NCI-H187 treated with DMSO at 0.1 percent for 48 hours (cell line): Measurements from ENCODE around the gene UBTF.

Source experiments
- DNase-seq: peaks from one replicate; lab custom pipeline; 2025; lab: John Stamatoyannopoulos, UW

The UBTF gene

DNA sequence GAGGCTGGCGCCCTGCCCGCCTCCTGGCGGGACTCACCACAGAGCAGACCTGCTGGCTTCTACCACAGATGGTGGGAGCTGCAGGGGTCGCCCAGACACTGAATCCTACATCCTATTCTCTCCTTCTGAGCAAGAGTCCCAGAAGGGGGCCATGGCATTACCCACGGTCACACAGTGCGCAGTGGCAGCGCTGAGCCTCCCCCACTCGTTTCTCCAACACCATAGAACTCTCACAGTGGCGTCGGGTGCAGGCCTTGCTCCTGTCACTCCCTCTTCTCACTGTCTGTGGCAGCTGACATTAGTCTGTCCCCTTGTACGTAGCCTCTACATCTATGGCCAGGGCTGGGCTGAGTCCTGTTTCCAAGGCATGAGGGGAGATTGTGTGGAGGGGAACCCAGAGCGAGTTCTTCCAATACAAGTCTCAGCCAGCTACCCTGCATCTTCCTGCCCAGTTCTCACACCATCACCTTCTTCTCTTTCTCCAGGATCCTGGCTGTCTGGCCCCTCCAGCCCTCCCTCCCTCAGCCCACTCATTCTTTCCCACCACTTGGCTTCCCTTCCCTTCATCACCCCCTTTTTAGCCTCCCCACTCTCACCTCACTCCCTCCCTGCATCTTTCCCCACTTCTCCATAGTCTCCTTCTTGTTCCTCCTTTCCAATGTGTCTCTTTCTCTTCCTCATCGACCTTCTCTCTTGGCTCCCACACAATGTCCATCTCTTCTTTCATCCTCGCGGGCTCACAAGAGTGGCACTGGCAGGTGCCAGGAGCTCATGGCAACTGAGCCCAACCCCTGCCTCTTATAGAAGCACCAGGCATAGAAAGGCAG, 5.9 kb downstream of the UBTF start:
- no peak for DNase-seq

DNA sequence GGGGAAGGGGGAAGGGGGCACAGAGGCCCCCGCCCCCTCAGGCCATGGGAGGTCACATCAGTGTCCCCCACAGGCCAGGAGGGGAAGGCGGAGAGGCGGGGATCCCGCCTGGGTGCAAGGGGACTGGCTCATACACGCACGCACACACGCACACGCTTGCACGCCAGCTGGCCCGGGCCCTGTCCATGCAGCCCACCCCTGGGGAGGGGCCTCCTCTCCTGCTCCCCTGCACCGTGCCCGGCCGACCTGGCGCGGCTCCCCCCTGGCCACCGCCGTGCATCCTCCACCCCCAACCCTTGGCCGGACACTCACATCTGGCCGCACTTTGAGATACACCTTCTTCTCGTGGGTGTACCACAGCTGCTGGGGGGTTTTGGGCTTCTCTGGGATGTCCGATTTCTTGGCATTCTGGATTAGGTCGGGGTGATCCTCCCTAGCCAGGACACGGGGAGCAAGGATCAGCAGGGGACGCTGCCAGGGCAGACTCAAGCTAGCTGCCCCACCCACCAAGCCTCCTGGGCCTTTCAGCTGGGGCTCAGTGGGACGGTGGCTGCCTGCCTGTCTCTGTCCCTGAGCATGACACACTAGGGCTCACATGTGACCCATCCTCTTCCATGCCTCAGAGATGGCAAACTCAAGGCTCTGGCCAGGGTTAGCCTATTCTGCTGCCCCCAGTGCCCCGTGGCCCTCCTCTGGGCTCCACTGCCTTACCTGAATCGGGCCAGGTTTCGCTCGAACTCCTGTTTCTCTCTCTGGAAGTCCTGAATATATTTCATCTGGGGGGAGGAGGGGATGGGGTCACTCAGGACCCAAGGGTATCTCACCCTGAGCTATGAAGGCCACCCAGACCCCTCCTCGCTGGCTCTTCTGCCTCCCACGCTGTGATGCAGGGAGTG, 6.7 kb downstream of the UBTF start:
- DNase-seq = no peak

DNA sequence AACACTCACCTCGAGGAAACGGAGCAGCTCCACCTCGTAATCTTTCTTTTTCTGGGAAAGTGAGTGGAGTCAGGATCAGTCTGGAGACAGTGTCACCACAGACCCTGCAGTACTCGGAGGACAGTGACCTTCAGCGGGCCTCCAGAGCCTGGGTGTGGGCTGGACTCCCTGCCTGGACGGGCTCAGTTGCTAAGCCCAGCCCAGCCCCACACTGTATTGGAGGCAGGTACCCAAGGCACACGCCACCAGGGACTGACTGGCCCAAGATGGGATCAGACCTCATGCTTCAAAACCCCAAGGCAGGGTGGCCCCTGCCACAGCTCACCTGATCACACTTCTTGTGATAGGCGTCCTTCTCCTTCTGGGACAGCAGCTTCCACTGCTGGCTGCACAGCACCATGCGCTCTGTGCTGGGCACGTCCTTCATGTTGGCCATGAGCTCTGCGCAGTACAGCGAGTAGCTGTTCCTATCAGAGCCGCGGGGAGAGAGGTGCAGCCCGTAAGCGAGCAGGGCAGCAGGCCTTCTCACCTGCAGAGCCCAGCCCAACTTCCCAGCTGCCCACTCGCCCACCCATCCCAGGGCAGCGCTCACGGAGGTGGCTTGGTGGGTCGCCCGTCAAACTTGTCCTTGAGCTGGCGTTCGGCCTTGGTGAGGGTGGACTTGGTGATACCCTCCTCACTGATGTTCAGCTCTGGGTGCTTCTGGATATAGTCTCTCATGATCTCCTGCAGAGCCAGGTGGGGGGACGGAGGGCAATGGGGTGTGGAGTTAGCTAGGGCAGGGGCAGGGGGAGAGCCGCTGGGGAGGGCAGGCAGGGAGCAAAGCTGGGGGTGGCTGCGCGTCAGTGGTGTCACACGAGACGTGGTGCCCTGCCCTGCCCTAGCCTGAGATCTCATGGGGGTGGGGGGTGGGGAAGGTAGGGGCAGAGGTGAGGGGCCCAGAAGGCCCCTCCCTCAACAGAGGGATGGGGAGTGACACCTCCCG, 7.9 kb downstream of the UBTF start:
- DNase-seq = no peak

DNA sequence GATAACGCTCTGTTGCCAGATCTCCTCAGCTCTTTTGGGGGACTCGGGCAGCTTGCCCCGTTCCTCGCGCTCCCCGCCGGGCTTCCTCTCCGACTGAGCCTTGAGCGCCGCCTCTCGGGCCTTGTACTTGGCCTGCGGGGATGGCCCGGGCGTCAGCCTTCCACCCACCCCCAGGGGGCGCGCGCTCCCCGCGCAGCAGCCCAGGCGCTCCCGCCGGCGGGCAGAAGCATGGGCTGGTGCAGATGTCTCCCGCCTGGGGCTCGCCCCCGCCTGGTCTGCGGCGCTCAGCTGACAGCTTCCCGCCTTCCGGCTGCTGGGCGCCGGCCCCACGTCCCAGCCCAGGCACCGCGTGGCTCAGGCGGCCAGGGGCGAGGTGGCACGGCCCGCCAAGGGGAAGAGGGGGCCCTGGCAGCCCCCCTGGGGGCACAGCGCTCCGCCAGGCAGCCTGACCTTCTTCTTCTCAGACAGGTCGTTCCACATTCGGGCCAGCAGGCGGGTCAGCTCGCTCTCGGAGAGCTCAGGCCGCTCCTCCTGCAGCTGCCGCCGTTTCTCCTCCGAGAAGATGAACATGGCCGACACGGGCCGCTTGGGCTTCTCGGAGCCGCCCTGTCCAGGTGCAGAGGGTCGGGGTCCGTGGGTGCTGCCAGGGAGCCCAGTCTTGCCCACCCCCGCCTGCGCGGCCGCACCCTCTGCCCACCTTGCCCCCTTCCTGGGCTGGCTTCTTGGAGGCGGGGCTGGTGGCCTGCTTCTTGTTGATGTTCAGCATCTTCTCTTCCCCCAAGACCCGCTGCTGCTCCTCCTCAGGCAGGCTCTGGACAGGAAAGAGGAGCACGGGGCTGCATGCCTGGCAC, 8.9 kb downstream of the UBTF start:
- no peak for DNase-seq

DNA sequence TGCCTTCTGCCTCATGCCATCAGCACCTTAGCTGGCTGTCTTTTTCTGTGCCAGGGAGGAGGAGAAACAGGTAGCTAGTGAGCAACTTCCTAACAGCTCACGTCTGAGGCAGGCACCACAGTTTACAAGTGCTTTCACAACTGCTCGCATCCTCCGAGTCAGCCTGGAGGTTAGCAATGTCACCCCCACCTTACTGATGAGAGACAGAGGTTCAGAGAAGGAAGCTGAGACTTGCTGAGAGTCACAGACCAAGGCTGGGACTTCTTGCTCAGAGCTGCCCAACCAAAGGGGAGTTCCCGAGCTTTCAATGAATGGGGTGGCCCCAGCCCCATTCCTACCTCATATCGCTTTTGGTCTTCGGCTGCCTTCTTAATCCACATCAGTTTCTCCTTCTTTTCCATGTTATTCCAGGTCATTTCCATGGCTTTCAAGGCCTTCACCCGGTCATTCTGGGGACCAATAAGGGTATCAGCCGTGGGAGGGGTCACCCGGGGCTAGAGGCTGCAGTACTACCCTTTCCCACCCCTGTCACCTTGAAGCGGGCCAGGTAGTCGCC, 9.6 kb downstream of the UBTF start:
- no peak for DNase-seq

DNA sequence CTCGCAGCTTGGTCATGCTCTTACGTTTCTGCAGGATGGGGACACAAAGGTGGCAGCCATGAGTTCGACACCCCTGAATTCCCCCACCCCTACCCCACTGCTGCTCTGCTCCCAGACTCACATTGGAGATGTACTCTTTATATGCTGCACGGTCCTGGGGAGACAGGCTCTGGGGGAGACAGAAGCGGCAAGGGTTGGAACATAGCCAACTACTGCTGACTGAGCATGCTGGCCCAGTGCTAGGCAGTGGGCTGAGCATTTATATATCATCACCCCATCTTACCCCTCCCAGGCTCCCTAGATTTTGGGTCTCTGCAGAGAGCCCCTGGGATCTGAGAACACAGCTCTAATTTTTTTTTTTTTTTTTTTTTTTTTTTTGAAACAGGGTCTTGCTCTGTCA, 11.7 kb downstream of the UBTF start:
- DNase-seq = no peak

DNA sequence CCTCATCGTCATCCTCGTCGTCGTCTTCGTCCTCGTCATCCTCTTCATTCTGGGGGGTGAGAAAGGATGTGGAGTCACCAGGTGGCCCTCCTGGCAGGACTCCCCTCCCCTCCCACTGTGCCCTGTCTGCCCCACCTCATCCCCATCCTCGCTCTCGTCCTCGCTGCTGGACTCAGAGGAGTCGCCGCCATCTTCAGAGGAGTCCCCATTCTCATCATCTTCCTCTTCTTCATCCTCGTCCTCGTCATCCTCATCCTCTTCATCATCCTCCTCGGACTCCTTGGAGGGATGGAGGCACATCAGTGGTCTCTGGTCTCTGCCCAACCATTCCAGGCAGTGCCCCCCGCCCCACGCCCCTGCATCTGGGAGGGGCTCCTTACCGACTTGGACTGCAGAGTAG, 12.2 kb downstream of the UBTF start:
- no peak for DNase-seq

DNA sequence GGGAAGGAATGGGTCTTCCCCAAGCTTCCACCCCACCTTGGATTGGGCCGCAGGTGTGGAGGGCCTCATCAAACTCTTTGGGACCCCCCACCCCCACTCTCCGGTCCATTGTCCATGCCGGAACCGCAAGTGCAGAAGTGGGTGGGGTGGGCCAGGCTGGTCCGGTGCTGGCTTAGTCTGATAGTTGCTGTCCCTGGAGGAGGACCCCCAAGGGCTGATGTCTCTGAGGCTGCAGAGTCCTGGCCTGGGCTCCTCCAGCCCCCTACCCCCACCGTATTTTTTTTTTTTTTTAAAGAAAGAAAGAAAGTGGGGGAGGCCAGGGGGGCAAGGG, 12.7 kb downstream of the UBTF start:
- no peak for DNase-seq

DNA sequence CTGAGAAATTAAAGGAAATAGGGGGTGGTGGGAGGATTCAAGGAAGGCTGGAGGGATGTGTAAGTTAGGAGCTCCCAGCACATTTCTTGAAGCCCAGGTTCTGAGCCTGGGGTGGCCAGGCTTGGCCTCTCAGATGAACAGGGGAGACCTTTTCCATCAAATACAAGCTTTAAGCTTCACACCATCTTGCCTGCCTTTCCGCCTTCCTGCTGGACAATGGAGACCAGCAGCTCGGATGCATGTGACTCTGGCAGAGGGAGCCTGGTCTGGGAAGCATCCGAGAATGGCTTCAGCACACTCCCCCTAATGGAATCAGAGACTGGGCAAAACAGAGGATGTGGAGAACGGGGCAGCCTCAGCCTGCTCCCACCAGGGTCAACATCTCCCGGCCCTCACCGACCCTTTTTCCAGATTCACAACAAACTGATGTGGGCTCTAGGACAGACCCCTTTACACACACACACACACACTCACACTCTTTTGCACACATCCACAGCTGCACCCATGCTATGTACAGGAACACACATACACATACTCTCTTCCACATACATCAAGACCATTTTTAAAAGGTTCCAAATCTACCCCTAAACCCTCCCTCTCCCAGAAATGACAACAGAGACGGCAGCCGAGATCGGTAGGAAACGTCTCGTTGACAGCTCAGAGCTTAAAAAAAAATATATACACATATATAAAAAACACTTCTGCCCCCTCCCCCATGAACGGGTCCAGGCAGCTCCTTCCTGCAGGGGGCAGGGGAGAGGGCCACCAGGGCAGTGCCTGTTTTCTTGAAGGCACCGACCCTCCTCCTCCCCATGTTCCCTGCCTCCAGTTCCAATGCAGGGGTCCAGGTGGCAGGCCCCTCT, 13.3 kb downstream of the UBTF start:
- no peak for DNase-seq

DNA sequence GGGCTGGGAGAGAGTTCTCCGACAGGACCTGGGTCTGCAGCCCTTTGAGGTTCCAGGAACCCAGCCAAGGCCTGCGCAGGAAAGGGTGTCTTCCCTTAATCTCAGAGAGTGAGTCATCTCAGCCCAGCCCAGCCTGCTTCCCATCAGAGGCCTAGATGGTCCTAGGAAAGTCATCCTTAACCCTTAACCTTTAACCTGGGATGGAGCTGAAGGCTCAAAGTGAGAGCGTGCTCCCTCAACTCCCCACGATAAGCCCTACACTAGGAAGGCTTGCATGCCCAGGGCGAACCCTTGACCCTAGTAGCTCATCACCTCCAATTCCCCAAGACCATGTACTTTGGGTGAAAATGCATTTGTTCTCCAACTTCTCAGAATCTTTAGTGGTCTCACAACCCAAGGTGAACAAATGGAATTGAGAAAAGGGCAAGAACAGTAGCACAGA, 15.0 kb downstream of the UBTF start:
- no peak for DNase-seq

DNA sequence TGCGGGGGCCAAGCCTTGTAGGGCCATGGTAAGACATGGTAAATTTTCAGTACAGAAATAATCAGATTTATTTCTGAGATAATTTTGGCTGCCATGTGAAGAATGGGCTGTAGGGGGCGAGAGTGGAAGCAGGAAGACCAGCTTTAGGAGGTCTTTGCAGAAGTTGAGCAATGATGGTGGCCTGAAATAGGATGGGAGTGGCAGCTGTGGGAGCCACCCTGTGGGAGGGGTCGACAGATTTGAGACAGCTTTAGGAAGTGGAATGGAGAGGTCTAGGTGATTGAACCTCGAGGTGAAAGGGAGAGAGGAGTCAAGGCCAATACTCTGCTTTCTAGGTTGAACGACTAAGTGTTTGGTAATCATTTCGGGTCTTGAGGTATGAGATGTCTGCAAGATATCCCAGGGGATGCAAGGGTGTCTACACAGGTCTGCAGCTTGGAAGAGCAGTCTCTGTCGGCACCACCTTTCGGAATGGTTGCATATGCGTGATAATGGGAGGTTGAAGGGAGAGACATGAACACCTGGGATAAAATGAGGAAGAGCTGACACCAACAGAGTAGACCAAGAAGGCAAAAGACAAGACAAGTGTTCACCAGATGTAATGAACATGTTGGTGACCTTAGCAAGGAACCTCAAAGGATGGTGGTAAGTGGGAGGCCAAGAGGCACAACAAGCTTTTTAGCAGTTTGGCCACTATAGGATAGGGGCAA, 15.6 kb downstream of the UBTF start:
- DNase-seq = no peak

DNA sequence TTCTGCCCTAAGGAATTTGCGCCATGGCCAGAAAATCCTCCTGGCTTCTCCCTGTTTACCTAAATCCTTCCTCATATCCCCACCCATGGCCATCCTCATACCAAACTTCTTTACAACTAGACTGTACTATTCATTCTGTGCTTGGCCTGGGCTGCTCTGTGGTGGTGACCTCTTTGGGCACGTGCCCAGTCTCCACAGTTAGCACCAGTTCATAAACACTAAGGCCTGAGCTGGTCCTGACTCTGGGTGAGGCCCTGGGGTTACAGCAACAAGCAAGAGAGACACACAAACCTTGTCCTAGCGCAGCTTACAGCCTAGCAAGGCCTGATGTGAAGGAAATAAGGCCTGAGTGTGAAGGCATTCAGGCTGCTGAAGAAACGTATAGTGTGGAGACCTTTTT, 16.7 kb downstream of the UBTF start:
- DNase-seq = no peak

DNA sequence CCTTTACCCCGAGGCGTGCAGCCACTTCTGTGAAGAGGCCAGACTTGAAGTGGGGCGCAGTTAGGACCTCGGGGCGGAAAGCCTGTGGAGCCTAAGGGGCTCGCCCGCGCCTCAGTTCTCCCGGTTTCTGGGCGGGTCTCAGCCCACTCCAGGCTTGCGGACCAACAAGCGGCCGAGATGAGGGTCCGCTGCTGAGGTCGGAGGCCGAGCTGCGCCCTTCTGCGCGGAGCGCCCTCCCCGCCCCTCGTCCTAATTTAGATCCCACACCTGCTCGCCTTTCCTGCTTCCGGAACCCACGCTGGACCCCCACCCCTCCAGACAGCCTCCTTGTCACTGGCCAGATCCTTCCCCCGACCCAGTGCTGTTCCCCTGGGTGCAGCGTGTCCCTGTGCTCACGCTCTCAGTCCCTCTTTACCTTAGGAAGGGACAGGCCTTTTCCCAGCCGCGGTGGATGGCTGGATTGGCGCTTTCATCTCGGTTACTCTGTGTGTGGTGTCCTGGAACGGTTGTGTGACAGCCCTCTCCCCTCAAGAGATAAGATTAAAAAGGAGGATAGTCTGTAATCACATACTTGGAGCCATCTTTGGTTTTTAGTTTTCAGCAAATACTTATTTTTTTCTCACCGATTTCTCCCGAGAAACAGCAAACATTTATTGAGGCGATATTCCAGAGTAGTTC, 18.9 kb downstream of the UBTF start:
- no peak for DNase-seq

DNA sequence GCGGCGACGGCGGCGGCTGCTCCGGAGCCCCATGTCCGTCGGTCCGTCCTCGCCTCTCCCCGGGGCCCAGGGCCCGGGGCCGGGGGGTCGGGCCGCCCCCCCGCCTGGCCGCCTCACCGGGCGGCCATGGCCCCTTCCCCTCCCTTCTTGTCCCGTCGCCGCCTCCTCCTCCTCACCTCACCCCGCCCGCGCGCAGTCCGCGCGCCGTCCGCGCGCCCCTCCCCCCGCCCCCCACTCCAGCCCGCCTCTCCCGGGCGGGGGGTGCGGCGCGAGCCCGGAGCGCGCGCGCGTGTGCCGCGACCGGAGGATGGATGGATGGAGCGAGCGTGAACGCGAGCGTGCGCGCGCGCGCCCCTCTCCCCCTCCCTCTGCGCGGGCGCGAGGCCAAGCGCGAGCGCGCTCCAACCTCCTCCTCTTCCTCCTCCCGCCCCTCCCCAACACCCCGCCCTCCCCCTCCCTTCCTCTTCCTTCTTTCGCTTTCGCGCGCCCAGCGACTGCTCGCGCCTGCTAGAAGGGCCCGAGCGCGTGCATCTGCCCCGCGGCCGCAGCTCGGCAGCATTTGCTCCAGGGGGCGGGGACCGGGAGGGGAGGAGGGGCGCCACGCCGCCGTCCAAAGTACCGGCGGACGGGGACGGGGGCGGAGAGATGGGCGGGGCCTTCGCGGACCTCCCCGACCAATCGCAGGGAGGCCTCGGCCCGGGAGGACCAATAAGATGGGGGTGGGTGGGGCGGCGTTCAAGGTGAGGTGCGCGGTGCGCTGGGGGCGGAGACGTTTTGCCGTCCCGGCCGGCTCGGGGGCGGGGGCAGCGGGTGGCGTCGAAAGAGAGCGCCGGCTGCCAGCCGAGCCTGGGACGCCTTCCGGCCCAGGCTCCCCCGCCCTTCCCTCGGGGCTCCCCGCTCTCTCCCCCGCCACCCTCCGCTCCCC, 19.7 kb downstream of the UBTF start, which contains the start of gene ATXN7L3:
TSS of gene ATXN7L3 (minus strand) at position 332 of the 925 bp plus-strand sequence. CDS start 1,814 bp downstream, outside the sequence.
- DNase-seq = peak; percentile 75

DNA sequence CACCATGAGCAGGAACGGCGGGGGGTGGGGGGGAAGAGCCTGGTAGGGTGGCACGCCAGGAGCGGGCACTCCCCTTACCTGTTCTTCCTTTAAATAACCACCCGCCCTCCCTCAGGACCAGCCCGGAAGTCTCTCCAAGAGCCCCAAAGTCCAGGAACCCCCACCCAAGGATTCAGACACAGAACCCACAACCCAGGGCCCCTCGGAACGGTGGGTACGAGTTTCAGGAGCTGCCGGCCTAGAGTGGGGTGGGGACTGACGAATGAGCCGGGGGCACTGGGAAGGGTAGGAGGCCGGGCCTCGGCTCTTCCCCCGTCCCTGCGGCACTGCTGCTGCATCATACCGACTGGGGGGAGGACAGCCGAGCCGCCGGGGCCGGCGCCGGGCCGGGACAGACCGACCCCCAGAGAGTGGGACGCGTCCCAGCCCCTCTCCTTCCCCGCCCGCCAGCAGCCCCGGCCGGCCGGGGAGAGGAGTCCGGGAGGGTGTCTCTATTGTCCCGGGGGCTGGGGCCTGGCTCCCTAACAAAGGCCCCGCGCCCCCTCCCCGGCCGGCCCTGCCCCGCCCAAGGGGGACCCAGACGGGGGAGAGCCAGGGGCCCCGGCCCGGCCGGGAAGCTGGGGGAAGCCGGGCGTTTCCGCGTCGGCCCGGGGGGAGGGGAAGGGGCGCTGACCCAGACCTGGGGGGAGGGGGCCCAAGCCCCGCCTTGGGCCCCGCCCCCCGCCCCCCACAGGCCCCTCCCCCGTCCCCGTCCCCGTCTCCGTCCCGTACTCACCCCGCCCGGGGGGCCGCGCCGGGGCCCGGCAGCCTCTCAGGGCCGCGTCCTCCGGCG, 20.5 kb downstream of the UBTF start:
- DNase-seq = no peak

DNA sequence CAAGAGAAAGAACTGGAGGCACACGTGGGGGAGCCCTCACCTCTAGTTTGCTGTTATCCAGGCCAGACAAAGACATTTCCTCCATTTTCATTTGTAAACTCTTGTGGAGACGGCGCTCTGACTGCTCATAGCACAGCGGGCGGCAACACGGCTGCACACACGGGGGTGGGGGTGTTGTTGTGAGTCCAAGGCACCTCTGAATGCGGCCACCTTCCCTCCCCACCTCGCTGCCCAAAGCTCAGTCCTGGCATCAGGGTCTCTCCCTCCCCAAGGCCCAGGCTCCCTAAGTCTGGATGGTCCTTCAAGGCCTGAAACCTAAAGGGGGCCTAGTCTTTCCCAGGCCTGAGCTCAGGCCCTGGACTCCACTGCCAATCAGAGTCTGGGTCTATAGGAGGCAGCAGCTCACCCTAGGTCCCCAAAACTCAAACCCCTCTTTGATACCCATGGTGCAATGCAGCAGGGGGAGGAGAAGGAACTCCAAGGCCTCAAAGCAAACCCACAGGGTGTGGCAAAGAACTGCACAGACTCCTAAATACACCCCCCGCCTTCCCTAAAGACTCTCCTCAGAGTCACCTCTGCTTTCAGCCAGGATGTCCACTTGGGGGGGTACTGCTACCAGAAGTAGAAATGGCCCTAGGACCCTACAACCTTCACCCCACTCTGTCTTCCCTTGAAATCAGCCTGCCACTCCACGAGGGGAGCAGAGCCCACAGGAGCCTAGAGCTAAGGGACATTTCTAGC, 21.3 kb downstream of the UBTF start:
- no peak for DNase-seq
